Lung (tissue), 12 donors: ENCODE data around the gene USP5. TPM values are rescaled to one million over a fixed set of nuclear protein-coding genes. Genes with fewer than 3 reads are reported as not detected.

Source experiments
- ATAC-seq: fragments of 200-7000 bp; cut with Tn5 transposase; one replicate; pipeline ENCODE4 v1.9.1; 2020; ENCODE audit warnings: moderate number of reproducible peaks; ENCODE audit not compliant: insufficient read depth, low FRiP score
- DNase-seq, 3 donors: peaks; one replicate each; pipeline ENCODE4 v3.0.0-alpha.2; 2013 to 2017
- H3K27ac ChIP-seq, 2 donors: one replicate each; pipeline ENCODE4 v1.5.1; 2013; ENCODE audit warnings: mild to moderate bottlenecking in 2 of 2, moderate library complexity in 2 of 2, control low read depth in 1 of 2, inconsistent platforms in 1 of 2, low read depth in 1 of 2, low read length in 1 of 2
- H3K27me3 ChIP-seq, 3 donors: one replicate each; pipeline ENCODE4 v1.5.1; 2013; ENCODE audit warnings: low read length in 2 of 3; ENCODE audit not compliant: control insufficient read depth in 3 of 3, insufficient read depth in 3 of 3
- H3K36me3 ChIP-seq, 4 donors: one replicate each; pipeline ENCODE4 v1.5.1; 2013; ENCODE audit warnings: low read length in 4 of 4, mild to moderate bottlenecking in 1 of 4, moderate library complexity in 1 of 4; ENCODE audit not compliant: control insufficient read depth in 4 of 4, insufficient read depth in 4 of 4
- H3K4me1 ChIP-seq, 5 donors: one replicate each; pipeline ENCODE4 v1.5.1; 2013; ENCODE audit warnings: low read length in 5 of 5, mild to moderate bottlenecking in 2 of 5, moderate library complexity in 1 of 5; ENCODE audit not compliant: control insufficient read depth in 5 of 5, insufficient read depth in 5 of 5
- H3K4me3 ChIP-seq: one replicate; pipeline ENCODE4 v1.5.1; 2013; ENCODE audit warnings: mild to moderate bottlenecking, control low read depth, moderate library complexity
- H3K9ac ChIP-seq, 2 donors: one replicate each; pipeline ENCODE4 v1.5.1; 2013; ENCODE audit warnings: low read length in 2 of 2, control low read depth in 1 of 2; ENCODE audit not compliant: insufficient read depth in 1 of 2
- H3K9me3 ChIP-seq, 4 donors: one replicate each; pipeline ENCODE4 v1.5.1; 2013; ENCODE audit warnings: low read length in 3 of 4, mild to moderate bottlenecking in 1 of 4, moderate library complexity in 1 of 4; ENCODE audit not compliant: control insufficient read depth in 4 of 4, insufficient read depth in 3 of 4
- CTCF ChIP-seq: IDR thresholded peaks from 2 replicates; pipeline ENCODE4 v1.5.1; 2012; ENCODE audit warnings: mild to moderate bottlenecking; ENCODE audit errors: control extremely low read depth, extremely low read depth
- WGBS, 2 donors: extraction: QIAGEN DNeasy Blood & Tissue Kit; methylation state at CpG; one replicate each; pipeline ENCODE4 v1.1.7; 2013; 5-methylcytosine and 5-hydroxymethylcytosine counted together
- polyA plus RNA-seq, 2 donors: library from polyadenylated mRNA; stranded (reverse); fragments of 200-250 nt; gene quantifications; one replicate each; pipeline ENCODE4 v1.2.1, GENCODE V29; 2013
- total RNA-seq, 2 donors: library from RNA; depleted of rRNA in 1 of 2; stranded (reverse); fragments of >200 nt in 1 of 2; gene quantifications; one replicate each; pipeline ENCODE4 v1.2.1, GENCODE V29; 2014 to 2021
- donor health status: control.
- donor health status: control.
- donor health status: Bipolar disorder and iron deficiency.
- donor health status: healthy.
- donor health status: DM: yes; HTN: yes; CAD: no.

The USP5 gene
- total and polyA plus RNA-seq, 4 donors: 24.8 to 92.1 (median 36.7) TPM

DNA sequence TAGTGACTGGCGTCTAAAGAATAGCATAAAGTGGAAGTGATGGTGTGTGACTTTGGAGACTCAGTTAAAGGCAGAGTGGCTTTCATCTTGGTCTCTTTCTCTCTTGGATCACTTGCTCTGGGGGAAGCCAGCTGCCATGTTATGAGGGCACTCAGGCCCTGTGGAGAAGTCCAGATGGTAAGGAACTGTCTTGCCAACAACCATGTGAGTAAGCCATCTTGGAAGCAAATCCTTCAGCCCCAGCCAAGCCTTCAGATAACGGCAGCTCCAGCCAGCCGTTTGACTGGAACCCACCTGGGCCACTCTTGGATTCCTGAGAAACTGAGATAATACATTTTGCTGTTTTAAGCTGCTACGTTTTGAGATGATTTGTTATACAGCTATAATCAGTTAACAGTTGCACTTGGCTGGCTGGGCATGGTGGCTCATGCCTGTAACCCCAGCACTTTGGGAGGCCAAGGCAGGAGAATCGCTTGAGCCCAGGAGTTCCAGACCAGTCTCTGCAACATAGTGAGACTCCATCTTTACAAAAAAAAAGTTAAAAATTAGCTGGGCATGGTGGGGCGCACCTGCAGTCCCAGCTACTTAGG lies 45.0 kb downstream of the USP5 start:
- no peaks in the 10 kb centered on the region for H3K27me3 ChIP-seq
- WGBS, 2 donors: 85 to 88% methylated on average over 6 of the region's 6 CpGs
- DNase-seq (no peak), ATAC-seq (no peak)
- H3K9me3 ChIP-seq: no peaks in the 10 kb centered on the region
- no peak overlapping the region for H3K4me3 ChIP-seq
- TF ChIP-seq CTCF: no peak
- H3K9ac ChIP-seq: no peak overlapping the region
- H3K36me3 ChIP-seq: no peaks in the 10 kb centered on the region
- H3K4me1 ChIP-seq: peaks cover 0 to 6% (median 0%) of the 10 kb centered on the region in 5 donors
- H3K27ac ChIP-seq: no peak overlapping the region

DNA sequence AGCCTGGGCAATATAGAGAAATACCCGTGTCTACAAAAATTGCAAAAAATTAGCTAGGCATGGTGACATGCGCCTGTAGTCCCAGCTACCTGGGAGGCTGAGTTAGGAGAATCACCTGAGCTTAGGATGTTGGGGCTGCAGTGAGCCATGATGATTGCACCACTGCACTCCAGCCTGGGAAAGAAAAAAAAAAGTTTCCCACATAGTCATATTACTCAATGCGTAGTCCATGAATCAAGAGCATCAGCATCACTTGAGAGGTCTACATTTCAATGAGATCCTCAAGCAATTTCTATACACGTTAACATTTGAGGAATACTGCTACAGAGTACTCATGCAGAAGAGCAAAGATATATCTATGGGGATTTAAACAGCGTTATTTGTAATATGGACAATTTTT lies 47.5 kb downstream of the USP5 start:
- H3K9me3 ChIP-seq: no peaks in the 10 kb centered on the region
- H3K4me1 ChIP-seq: peaks cover 0 to 11% (median 4%) of the 10 kb centered on the region in 5 donors
- H3K27me3 ChIP-seq: no peaks in the 10 kb centered on the region
- no peak overlapping the region for H3K4me3 ChIP-seq
- no peak for TF ChIP-seq CTCF
- no peaks in the 10 kb centered on the region for H3K36me3 ChIP-seq
- WGBS, 2 donors: 62 to 64% methylated on average over 5 of the region's 5 CpGs
- no peak for ATAC-seq
- no peak overlapping the region for H3K27ac ChIP-seq
- H3K9ac ChIP-seq: no peak overlapping the region
- DNase-seq: no peak

DNA sequence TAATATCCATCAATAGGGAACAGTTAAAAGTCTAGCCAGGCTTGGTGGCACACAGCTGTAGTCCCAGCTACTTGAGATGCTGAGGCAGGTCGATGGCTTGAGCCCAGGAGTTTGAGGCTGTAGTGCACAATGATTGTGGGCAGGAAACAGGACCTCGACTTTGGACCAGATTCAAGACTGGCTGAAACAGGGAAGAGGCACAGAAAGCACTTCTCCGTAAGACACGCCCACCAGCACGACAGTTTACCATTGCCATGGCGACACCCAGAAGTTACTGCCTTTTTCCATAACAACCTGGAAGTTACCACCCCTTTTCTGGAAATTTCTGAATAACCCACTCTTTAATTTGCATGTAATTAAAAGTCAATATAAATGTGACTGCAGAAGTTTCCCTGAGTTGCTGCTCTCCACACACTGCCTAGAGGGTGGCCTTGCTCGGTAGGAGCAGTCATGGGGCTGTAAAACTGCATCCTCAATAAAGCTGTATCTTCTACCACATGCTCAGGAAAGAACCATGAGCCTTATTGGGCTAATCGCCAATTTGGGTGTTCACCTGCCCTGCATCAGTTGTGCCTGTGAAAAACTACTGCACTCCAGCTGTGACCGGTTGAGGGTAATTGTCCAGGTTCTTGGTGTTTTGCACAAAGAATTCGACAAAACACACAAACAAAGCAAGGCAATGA lies 48.0 kb downstream of the USP5 start:
- Histone ChIP-seq H3K36me3 (no peaks in the 10 kb centered on the region), H3K4me1 (peaks cover under 1 to 13% (median 5%) of the 10 kb centered on the region in 5 donors), H3K9ac (no peak overlapping the region), H3K4me3 (no peak overlapping the region), H3K27ac (peak overlapping the region in 1 of 2 donors; percentile 65), H3K27me3 (no peaks in the 10 kb centered on the region), H3K9me3 (no peaks in the 10 kb centered on the region)
- DNase-seq (peak; percentile 71 to 77 (median 74)), ATAC-seq (no peak)
- TF ChIP-seq CTCF: no peak
- 37 to 42% methylated on average over 10 of the region's 10 CpGs for WGBS, 2 donors
